ENCODE data around the gene PLAU. TPM values are rescaled to one million over a fixed set of nuclear protein-coding genes. Genes with fewer than 3 reads are reported as not detected.

Gene PLAU
- total and polyA plus RNA-seq, 2 of the 13 experiments (the other 11 are each of a cell fraction or from before 2014, with no cell fraction given): 0.45 to 11.2 TPM

DNA sequence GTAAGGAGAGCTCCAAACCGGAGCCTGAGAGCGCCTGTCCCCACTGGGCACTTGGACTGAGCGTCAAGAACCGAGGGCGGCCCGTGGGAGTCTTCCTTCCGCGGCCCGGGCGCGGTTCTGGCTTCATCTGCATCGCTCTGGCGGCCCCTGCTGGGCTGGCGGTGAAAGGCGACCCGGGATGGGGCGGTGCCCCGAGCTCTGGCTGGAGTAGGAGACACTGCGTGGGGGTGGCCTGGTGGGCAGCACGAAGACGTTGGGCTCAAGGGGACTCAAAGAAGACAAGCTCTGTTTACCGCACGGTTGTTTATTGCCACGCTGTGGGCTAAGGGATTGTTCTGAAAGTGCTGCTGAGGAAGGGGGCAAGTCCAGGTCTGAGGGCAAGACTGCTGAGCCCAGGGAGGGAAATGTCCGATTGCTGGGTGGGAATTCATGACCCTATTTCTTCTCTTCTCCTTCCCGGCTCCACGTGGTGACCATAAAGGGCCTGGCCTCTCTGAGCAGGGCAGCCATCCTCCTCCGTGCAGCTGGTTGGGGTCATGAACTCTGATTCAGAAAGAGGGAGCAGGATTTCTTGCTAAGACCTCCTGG lies 29.8 kb downstream of the PLAU start (continued):
- peak; percentile 96 for TF ChIP-seq ZBED4 (CRISPR knock-in tag; IDR thresholded peaks at IDR 0.05; ENCODE audit: borderline replicate concordance)
- TF ChIP-seq, protein P1, sequence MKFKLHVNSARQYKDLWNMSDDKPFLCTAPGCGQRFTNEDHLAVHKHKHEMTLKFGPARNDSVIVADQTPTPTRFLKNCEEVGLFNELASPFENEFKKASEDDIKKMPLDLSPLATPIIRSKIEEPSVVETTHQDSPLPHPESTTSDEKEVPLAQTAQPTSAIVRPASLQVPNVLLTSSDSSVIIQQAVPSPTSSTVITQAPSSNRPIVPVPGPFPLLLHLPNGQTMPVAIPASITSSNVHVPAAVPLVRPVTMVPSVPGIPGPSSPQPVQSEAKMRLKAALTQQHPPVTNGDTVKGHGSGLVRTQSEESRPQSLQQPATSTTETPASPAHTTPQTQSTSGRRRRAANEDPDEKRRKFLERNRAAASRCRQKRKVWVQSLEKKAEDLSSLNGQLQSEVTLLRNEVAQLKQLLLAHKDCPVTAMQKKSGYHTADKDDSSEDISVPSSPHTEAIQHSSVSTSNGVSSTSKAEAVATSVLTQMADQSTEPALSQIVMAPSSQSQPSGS (CRISPR knock-in tag; IDR thresholded peaks at IDR 0.05): peak; percentile 70
- TF ChIP-seq BORCS8-MEF2B (CRISPR knock-in tag; IDR thresholded peaks at IDR 0.05): no peak
- TF ChIP-seq ERF (CRISPR knock-in tag; IDR thresholded peaks at IDR 0.05): 0 out of 2 replicates have a peak, but pooled peaks have one; percentile 39
- TF ChIP-seq GABPB1 (CRISPR knock-in tag; IDR thresholded peaks at IDR 0.05): peak; percentile 61; the same call in 1 of the 2 replicates
- TF ChIP-seq FOXC1 (CRISPR knock-in tag; IDR thresholded peaks at IDR 0.05; ENCODE audit: borderline replicate concordance): no peak
- TF ChIP-seq SOX5 (CRISPR knock-in tag; IDR thresholded peaks at IDR 0.05; ENCODE audit: borderline replicate concordance): peak; percentile 31; the same call in 1 of the 2 replicates
- TF ChIP-seq, protein P2, sequence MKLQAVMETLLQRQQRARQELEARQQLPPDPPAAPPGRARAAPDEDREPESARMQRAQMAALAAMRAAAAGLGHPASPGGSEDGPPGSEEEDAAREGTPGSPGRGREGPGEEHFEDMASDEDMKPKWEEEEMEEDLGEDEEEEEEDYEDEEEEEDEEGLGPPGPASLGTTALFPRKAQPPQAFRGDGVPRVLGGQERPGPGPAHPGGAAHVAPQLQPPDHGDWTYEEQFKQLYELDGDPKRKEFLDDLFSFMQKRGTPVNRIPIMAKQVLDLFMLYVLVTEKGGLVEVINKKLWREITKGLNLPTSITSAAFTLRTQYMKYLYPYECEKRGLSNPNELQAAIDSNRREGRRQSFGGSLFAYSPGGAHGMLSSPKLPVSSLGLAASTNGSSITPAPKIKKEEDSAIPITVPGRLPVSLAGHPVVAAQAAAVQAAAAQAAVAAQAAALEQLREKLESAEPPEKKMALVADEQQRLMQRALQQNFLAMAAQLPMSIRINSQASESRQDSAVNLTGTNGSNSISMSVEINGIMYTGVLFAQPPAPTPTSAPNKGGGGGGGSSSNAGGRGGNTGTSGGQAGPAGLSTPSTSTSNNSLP (IDR thresholded peaks at IDR 0.05; ENCODE audit: low read depth, low read length): no peak
- TF ChIP-seq, protein P3, sequence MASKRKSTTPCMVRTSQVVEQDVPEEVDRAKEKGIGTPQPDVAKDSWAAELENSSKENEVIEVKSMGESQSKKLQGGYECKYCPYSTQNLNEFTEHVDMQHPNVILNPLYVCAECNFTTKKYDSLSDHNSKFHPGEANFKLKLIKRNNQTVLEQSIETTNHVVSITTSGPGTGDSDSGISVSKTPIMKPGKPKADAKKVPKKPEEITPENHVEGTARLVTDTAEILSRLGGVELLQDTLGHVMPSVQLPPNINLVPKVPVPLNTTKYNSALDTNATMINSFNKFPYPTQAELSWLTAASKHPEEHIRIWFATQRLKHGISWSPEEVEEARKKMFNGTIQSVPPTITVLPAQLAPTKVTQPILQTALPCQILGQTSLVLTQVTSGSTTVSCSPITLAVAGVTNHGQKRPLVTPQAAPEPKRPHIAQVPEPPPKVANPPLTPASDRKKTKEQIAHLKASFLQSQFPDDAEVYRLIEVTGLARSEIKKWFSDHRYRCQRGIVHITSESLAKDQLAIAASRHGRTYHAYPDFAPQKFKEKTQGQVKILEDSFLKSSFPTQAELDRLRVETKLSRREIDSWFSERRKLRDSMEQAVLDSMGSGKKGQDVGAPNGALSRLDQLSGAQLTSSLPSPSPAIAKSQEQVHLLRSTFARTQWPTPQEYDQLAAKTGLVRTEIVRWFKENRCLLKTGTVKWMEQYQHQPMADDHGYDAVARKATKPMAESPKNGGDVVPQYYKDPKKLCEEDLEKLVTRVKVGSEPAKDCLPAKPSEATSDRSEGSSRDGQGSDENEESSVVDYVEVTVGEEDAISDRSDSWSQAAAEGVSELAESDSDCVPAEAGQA (IDR thresholded peaks at IDR 0.05; ENCODE audit: low read depth): no peak
- TF ChIP-seq, protein P3 (CRISPR knock-in tag; IDR thresholded peaks at IDR 0.05; ENCODE audit: borderline replicate concordance): no peak
- no peak for TF ChIP-seq ISX (CRISPR knock-in tag; conservative IDR thresholded peaks at IDR 0.05)
